Cardiac fibroblast (primary cell): ENCODE measurements around the gene TIPIN.
"Not testable (repeated sequence)": the region's sequence is repeated elsewhere in the genome, so short reads cannot be mapped to it uniquely, and the experiment has no call there.

Source experiments
- DNase-seq, 2 donors: peaks; one replicate each; pipeline versions ENCODE4 v3.0.0 to v3.0.0-alpha.2; 2010; ENCODE audit warnings: low read depth in 2 of 2
- H3K4me3 ChIP-seq, 2 donors: replicated peaks in 1 of 2; 1 replicate in 1 of 2; 2 replicates in 1 of 2; pipeline ENCODE4 v1.5.1; 2011; ENCODE audit warnings: low read depth in 2 of 2, low read length in 2 of 2, mild to moderate bottlenecking in 2 of 2, moderate library complexity in 1 of 2
- CTCF ChIP-seq: IDR thresholded peaks from one replicate; pipeline ENCODE4 v1.5.1; 2011; ENCODE audit warnings: low read depth, mild to moderate bottlenecking, low read length, inconsistent platforms

TIPIN gene

GRCh38 chr15:66310786-66311185 lies 45.7 kb downstream of the TIPIN start:
- no peak for DNase-seq
- H3K4me3 ChIP-seq, result no peak overlapping the region

DNA sequence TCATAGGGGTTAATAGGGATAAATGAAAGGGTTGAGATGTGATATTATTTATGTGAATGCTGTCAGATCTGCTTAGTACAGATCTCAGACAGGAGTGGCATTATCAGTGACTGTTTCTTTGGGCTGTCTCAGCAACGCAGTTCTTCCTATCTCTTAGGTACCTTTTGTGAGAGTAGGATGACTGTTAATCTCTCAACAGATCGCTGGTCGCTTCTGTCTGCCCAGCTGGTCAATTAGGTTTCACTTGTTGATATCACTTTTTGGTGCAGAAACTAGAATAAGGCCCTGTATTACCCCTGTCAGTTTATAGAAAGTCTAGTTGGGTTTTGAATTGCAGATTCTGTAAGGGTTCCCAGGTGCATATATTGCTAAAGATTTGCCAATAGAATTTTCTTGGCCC lies 46.7 kb downstream of the TIPIN start:
- no peak for TF ChIP-seq CTCF
- DNase-seq, result no peak

More at GRCh38 chr15:66310786-66311185, 45.7 kb downstream of the TIPIN start:
- TF ChIP-seq CTCF, result no peak

GRCh38 chr15:66308531-66308930 lies 48.0 kb downstream of the TIPIN start:
- TF ChIP-seq CTCF, result no peak
- no peak for DNase-seq
- no peak overlapping the region for H3K4me3 ChIP-seq

More for the DNA sequence above, 46.7 kb downstream of the TIPIN start:
- no peak overlapping the region for H3K4me3 ChIP-seq

DNA sequence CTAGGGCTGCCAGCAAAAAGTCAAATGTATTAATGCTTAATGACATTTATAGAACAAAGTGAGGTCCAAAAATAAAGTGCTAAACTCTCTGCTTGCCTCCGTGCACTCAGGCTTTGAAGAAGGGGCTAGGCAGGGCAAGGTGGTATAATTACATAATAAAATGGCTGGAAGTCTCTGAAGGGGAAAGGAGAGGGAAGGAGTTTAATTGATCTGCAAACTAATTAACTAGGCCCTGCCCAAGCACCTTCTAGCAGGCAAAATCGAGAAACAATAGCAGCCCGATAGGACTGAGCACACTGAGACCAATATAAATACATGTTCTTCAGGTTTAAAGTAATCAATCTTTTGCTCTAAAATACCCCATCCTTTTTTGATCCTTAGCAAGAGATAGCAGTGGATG lies 50.1 kb downstream of the TIPIN start:
- TF ChIP-seq CTCF, result no peak
- DNase-seq, result no peak
- no peak overlapping the region for H3K4me3 ChIP-seq

- not testable (repeated sequence) for DNase-seq
Observed at GRCh38 chr15:66304425-66304824, 52.1 kb downstream of the TIPIN start.

DNA sequence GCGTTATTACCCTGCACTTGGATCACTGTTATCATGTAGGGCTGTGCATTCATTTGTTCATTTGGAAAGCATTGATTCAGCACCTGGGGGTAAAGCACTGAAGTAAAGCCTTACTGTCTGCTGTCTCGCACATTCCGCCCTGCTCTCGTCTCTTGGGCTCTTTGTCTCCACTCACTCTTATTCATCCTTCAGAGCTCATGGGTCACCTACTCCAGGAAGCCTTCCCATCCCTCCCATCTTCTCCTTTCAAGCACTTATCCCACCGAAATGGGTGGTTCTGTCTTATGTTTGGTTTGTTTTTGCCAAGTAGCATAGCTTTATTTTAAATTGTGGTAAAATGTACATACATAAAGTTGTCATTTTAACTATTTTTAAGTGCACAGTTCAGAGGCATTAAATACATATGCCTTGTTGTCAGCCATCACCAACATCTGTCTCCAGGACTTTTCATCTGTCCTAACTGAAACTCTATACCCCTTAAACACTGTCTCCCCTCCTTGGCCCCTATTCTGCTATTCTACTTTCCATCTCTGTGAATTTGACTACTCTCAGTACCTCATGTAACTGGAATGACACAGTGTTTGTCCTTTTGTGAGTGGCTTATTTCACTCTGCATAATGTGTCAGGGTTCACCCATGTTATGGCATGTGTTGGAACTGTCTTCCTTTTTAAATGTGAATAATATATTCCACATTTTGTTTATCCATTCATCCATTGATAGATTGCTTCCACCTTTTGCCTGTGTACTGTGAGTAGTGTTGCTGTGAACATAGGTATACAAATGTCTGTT lies 53.8 kb downstream of the TIPIN start:
- DNase-seq, result no peak
- H3K4me3 ChIP-seq, result no peak overlapping the region
- no peak for TF ChIP-seq CTCF

More at GRCh38 chr15:66304425-66304824, 52.1 kb downstream of the TIPIN start:
- not testable (repeated sequence) for H3K4me3 ChIP-seq

- H3K4me3 ChIP-seq, result no peak overlapping the region
- no peak for DNase-seq
- TF ChIP-seq CTCF, result no peak
Observed at GRCh38 chr15:66298803-66299251, 57.7 kb downstream of the TIPIN start.
